GM21576 (cell line): Measurements from ENCODE around the gene HPCAL4.

Source experiments
- ATAC-seq: cut with Tn5 transposase; IDR thresholded peaks from one replicate; pipeline ENCODE4 v1.9.1; 2021; ENCODE audit warnings: mild to moderate bottlenecking, moderate library complexity; ENCODE audit not compliant: unreplicated experiment

HPCAL4 gene

GRCh38 chr1:39678889-39679288 lies 12.3 kb downstream of the HPCAL4 start:
- ATAC-seq: no peak

GRCh38 chr1:39677645-39678044 lies 13.6 kb downstream of the HPCAL4 start:
- no peak for ATAC-seq

GRCh38 chr1:39676948-39677548 lies 14.2 kb downstream of the HPCAL4 start:
- no peak for ATAC-seq

GRCh38 chr1:39675220-39675619 lies 16.0 kb downstream of the HPCAL4 start:
- no peak for ATAC-seq

- ATAC-seq: no peak
Observed at GRCh38 chr1:39673215-39673614, 18.0 kb downstream of the HPCAL4 start.

- no peak for ATAC-seq
Observed at GRCh38 chr1:39672551-39672947, 18.7 kb downstream of the HPCAL4 start.

- ATAC-seq: no peak
Observed at GRCh38 chr1:39671793-39672550, 19.3 kb downstream of the HPCAL4 start, which contains the start of gene NT5C1A. Gene NT5C1A (minus strand): TSS chr1:39672107. CDS start chr1:39672038, 69 bp downstream.

GRCh38 chr1:39671433-39671792 lies 19.8 kb downstream of the HPCAL4 start:
- ATAC-seq: no peak

- ATAC-seq: no peak
Observed at GRCh38 chr1:39670689-39671088, 20.5 kb downstream of the HPCAL4 start.

- no peak for ATAC-seq
Observed at GRCh38 chr1:39668894-39669293, 22.3 kb downstream of the HPCAL4 start.

- ATAC-seq: no peak
Observed at GRCh38 chr1:39668111-39668510, 23.1 kb downstream of the HPCAL4 start.

GRCh38 chr1:39666772-39667171 lies 24.5 kb downstream of the HPCAL4 start:
- ATAC-seq: peak; percentile 81

- no peak for ATAC-seq
Observed at GRCh38 chr1:39663559-39663958, 27.7 kb downstream of the HPCAL4 start.

- ATAC-seq: no peak
Observed at GRCh38 chr1:39662861-39663260, 28.4 kb downstream of the HPCAL4 start.

- no peak for ATAC-seq
Observed at GRCh38 chr1:39659538-39659937, 31.7 kb downstream of the HPCAL4 start.

GRCh38 chr1:39659110-39659509 lies 32.1 kb downstream of the HPCAL4 start:
- no peak for ATAC-seq

- ATAC-seq: no peak
Observed at GRCh38 chr1:39657923-39658485, 33.2 kb downstream of the HPCAL4 start.

GRCh38 chr1:39657402-39657801 lies 33.8 kb downstream of the HPCAL4 start:
- no peak for ATAC-seq

GRCh38 chr1:39656391-39656790 lies 34.8 kb downstream of the HPCAL4 start:
- no peak for ATAC-seq

- no peak for ATAC-seq
Observed at GRCh38 chr1:39655578-39656268, 35.5 kb downstream of the HPCAL4 start.

- no peak for ATAC-seq
Observed at GRCh38 chr1:39654291-39654690, 36.9 kb downstream of the HPCAL4 start.
